GM10266 (cell line): ENCODE results near the gene AP1G2.

Source experiments
- DNase-seq: peaks from one replicate; pipeline ENCODE4 v3.0.0; 2012; ENCODE audit errors: extremely low spot score
- TF ChIP-seq, protein P1 (sequence below): IDR thresholded peaks from 2 replicates; pipeline ENCODE4 v1.5.1; 2012; ENCODE audit warnings: mild to moderate bottlenecking, low read depth; ENCODE audit not compliant: control insufficient read depth, insufficient read depth; ENCODE audit errors: missing control alignments

AP1G2 gene

DNA sequence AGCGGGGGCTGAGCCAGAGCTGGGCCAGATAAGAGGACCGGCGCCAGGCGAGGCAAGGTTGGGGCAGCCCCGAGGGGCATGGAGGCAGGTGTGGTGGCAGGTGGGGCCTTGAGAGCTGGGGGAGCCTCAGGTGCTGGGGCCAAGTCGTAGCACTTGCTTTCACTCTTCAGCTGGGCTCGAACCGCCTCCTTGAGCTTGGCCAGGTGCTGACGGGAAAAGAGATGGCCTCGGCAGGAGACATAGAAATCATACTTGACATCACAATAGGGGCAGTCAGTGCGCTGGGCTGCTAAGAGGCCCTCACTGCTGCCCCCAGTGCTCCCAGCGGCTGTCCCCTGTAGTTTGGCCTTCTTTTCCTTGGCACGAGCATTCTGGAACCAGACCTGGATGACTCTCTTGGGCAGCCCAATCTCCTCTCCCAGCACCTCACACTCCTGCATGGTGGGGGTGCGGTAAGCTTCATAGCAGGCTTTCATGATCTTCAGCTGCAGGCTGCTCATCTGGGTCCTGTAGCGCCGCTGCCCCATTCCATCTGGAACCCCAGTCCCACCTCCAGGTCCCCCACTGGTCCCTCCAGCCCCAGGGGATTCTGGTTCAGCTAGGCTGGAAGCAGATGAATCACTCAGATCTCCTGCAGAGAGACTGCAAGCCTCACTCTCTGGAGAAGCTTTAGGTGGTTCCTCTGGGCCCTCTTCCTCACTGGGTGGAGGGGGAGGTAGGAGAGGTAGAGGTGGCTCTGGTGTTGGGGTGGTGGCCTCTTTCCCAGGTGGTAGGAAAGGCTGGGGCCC lies 44.2 kb downstream of the AP1G2 start:
- no peak for DNase-seq
- TF ChIP-seq, protein P1, sequence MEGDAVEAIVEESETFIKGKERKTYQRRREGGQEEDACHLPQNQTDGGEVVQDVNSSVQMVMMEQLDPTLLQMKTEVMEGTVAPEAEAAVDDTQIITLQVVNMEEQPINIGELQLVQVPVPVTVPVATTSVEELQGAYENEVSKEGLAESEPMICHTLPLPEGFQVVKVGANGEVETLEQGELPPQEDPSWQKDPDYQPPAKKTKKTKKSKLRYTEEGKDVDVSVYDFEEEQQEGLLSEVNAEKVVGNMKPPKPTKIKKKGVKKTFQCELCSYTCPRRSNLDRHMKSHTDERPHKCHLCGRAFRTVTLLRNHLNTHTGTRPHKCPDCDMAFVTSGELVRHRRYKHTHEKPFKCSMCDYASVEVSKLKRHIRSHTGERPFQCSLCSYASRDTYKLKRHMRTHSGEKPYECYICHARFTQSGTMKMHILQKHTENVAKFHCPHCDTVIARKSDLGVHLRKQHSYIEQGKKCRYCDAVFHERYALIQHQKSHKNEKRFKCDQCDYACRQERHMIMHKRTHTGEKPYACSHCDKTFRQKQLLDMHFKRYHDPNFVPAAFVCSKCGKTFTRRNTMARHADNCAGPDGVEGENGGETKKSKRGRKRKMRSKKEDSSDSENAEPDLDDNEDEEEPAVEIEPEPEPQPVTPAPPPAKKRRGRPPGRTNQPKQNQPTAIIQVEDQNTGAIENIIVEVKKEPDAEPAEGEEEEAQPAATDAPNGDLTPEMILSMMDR, result no peak

DNA sequence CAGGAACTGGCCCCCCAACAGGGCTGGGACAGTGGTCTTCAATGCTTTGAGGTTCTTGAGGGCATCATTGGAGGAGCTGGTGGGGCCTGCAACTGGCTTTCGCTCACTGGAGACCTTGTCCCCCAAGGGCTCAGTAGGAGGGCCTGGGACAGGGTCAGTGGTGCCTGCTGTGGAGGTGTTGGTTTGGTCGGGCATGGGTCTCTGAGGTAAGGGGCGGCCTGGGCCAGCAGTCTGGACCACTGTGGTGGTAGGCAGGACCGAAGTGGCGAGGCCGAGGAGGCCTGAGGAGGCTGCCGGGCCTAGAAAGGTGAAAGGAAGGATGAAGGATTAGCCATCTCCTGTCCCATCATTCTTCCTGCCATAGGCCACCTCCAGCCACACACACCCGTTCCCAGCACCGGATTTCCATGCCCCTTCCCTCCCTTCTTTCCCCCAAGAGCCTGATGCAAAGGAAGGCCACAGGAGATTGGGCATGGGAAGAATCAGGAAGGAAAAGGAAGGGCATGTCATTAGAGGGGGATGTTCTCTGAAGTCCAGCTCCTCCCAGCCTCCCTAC lies 44.9 kb downstream of the AP1G2 start:
- TF ChIP-seq, protein P1, result no peak

DNA sequence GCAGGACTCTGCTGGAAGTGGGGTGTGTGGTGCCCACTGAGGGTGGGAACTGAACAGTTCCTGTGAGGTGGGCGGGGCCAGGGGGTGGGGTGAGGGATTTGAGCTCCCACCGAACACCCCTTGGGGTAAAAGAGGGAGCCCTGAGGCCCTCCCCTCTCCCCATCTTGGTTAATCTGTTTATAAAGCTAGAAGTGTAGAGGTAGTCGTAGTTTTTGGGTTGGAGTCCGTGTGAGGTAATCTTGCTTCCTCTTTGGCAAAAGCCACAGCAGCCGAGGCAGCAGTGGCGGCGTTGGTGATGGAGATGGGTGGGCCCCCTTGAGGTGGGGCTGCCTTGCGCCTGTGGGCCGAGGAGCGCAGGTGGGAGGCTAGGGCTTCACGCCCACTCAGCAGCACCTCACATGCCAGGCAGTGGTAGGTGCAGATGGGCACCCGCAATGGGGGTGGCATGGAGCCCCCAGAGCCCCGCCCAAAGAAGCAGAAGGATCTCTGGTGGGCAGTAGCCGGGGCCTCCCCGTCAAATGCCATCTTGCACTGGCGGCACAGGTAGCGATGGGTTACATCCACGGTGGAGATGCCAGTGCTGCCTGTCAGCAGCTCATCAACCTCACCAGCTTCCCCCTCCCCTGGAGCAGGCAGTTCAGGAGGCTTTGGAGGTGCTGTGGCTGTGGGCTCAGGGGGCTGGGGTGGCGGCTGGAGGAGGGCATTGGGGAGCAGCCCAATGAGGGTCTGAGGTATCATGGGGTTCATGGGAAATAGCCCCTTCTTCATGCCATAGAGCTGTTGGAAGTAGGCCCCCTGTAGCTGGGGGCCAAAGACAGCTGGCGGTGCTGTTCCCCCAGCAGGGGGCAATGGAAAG lies 45.6 kb downstream of the AP1G2 start:
- no peak for DNase-seq
- TF ChIP-seq, protein P1, result no peak

More for the DNA sequence above, 44.9 kb downstream of the AP1G2 start:
- no peak for DNase-seq

DNA sequence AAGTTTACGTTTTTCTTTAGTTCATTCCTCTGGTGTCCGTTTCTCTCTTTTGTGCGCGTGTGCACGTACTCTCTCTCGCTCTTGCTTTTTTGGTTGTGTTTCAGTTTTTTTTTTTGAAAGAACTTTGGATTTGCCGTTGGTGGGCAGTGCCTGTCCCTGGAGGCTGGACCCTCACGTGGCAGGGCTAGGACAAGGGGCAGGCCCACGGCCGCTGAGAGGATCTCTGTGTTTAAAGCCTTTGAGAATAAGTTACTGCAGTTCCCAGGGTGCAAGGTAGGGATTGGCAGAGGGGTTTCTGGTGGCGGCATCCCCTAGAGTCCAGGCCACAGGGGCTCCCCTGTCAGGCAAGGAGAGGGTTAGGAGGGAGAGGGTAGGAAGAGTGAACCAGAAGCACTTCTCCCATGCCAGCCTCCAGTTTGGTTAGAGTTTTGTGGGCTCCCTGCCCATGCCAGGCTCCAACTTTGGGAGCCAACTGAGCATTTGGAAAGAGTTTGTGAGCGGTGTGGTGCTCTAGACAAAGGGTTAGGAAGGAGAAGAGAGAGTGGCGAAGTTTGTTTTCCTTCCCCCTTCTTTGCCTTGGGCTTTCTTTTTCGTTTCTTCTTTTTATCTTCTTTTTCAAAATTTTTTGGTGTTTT lies 46.6 kb downstream of the AP1G2 start:
- TF ChIP-seq, protein P1, result no peak
- DNase-seq, result no peak

GRCh38 chr14:23518709-23519108 lies 48.9 kb downstream of the AP1G2 start:
- DNase-seq, result no peak
- TF ChIP-seq, protein P1, result no peak

- DNase-seq, result no peak
- TF ChIP-seq, protein P1, result no peak
Measured at GRCh38 chr14:23517650-23518326, 49.8 kb downstream of the AP1G2 start.
